GM03348 (cell line): ENCODE results near the gene CD4.

Source experiments
- DNase-seq: peaks from one replicate; pipeline ENCODE4 v3.0.0; 2012; ENCODE audit warnings: low spot score

Gene CD4

DNA sequence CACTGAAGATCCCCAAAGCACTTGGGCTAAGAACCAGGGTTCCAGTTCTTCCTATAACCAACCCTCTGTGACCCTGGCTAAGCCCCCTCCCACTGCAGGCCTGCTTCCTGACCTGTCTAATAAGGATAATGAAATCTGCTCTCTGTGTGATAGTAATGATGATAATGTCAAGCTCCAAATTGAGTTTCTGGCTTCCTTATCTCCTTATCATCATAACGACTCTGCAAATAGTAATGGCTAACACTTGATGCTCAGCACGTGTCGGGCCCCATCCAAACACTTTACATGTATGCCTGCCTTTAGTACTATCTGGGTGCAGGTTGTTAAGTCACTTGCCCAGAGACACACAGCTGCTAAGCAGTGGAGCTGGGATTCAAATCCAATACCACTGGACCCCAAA is 27.3 kb downstream of the CD4 start:
- no peak for DNase-seq

DNA sequence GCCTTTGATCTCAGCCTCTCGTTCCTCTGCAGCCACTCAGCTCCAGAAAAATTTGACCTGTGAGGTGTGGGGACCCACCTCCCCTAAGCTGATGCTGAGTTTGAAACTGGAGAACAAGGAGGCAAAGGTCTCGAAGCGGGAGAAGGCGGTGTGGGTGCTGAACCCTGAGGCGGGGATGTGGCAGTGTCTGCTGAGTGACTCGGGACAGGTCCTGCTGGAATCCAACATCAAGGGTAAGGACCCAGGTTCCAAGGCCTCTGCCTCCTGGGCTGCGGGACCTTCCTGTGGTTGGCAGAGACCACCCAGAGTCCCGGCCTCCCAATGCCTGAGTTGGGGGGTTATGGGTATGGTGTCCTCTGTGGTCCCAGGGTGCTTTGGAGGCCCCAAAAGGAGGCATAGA is 27.8 kb downstream of the CD4 start:
- DNase-seq: no peak

DNA sequence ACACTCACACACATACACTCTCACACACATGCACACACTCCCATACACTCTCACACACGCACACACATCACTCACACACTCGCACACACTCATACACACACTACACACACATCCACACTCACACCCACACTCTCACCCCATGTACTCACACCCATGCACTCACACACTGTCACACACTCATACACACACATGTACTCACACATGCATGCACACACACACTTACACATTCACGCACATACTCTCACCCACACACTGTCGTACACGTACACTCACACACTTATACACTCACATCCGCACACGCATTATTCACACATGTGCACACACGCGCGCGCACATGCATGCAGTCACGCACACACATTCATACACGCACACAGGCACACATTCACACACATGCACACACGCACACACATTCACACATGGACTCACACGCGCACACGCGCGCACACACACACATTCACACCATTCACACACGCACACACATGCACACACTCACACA is 28.4 kb downstream of the CD4 start:
- DNase-seq: no peak

DNA sequence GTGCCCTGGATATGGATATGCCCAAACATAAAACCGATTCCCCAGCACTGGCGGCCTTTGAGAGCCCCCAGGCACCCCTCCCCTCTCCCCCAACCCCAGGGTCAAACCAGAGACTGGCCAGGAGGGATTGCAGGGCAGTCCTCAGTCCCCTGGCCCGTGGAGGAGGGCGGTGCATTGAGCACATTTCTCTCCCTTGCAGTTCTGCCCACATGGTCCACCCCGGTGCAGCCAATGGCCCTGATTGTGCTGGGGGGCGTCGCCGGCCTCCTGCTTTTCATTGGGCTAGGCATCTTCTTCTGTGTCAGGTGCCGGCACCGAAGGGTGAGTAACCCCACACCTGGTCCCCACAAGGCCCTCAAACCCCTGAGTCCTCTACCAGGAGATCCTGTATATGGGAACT is 28.9 kb downstream of the CD4 start:
- DNase-seq: no peak

DNA sequence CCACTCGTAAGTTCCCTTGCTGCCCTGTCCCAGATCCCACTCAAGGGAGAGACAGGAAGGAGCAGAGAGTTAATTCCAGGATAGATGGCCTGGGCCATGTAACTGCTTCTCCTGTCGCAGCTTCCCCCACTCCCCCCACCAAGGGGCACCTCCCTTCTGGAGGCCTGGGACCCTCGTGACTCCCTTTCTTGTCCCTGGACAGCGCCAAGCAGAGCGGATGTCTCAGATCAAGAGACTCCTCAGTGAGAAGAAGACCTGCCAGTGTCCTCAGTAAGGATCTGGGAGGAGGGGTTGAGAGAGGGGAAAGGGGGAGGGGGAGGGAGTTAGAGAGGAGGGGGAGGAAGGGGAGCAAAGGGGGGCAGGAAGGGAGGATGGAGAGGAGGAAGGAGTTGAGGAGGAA is 29.3 kb downstream of the CD4 start:
- DNase-seq: no peak

DNA sequence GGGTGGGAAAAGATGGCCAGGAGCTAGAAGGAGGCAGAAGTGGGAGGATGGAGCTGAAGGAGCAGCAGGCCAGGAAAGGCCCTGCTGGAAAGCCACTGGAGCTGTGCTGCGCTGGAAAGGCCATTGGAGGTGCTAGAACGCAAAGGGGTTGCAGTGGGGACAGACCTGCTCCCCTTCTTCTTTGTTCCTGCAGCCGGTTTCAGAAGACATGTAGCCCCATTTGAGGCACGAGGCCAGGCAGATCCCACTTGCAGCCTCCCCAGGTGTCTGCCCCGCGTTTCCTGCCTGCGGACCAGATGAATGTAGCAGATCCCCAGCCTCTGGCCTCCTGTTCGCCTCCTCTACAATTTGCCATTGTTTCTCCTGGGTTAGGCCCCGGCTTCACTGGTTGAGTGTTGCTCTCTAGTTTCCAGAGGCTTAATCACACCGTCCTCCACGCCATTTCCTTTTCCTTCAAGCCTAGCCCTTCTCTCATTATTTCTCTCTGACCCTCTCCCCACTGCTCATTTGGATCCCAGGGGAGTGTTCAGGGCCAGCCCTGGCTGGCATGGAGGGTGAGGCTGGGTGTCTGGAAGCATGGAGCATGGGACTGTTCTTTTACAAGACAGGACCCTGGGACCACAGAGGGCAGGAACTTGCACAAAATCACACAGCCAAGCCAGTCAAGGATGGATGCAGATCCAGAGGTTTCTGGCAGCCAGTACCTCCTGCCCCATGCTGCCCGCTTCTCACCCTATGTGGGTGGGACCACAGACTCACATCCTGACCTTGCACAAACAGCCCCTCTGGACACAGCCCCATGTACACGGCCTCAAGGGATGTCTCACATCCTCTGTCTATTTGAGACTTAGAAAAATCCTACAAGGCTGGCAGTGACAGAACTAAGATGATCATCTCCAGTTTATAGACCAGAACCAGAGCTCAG is 30.0 kb downstream of the CD4 start:
- DNase-seq: no peak

DNA sequence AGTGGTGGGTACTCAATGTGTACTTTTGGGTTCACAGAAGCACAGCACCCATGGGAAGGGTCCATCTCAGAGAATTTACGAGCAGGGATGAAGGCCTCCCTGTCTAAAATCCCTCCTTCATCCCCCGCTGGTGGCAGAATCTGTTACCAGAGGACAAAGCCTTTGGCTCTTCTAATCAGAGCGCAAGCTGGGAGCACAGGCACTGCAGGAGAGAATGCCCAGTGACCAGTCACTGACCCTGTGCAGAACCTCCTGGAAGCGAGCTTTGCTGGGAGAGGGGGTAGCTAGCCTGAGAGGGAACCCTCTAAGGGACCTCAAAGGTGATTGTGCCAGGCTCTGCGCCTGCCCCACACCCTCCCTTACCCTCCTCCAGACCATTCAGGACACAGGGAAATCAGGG is 30.8 kb downstream of the CD4 start:
- no peak for DNase-seq

DNA sequence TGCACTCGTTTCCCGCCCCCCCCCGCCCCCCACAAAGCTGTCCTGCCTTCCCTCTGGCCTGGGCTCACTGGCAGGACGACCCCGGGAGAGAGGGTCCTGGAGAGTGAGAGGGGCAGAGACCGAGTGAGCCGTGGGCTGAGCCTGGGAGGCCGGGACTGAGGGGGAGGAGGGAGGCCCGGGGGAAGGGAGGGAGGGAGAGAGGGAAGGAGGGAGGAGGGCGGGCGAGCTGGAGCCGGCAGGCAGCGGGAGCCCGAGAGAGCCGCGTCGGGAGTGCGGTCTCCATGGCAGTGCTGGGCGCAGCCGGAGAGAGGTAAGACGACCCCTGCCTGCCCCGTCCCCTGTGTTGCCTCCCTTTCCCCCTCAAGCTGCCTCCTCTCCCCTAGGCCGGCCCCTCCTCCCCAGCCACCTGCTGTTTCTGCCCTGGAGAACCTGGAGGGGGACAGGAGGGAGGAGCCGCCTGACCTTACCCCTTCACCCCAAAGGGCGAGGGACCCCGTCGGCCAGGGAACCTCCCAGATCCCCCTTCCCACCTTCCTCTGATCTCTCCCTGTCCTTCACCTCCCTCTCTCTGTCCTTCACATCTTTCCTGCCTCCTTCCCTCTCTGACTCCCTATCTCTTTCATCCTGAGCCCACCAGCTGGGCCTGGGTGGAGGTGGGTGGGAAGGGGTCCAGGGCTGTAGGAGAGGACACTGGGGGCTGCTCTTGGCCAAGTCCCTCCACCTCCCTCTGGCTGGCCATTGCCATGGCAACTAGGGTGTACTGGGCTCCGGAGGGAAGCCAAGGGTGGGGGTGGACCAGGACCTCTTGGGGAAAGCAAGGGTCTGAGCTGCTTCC is 32.5 kb downstream of the CD4 start, which contains the start of gene GPR162:
GPR162 (plus strand) TSS at position 231 of the 835 bp plus-strand sequence. CDS start 2,078 bp downstream, outside the sequence.
- peak; percentile 85 for DNase-seq

DNA sequence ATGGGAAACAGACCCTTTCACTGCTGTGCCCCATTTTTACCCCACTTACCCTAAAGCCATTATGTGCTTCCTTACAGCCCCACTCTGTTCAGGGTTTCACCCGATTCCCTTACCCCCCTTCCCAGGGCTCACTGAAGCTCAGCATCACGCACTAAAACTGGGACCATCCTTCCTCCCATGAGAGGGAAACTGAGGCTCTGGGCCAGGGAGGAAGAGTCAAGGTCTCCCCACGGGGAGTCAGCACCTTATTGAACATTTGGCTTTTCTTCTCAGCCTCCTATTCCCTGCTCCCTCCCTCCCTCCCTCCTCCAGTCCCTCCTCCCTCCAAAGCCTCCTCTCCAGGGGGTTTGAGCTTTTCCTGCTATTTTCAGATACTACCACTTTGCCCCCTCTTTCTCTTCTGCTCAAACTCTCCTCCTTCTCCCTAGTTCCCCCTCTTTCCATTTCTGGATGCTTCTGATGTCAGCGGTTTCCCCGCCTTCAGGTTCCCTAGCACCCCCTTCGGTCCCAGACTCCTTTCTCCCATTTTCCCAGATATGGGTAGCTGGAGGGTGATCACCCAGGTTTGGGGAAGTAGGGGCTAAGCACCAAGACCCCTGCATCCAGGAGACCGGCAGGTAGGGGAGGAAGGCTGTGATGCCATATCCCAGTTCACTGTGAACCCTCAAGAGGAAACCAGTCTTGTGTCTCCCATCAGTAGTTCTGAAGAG is 33.3 kb downstream of the CD4 start:
- DNase-seq: no peak

DNA sequence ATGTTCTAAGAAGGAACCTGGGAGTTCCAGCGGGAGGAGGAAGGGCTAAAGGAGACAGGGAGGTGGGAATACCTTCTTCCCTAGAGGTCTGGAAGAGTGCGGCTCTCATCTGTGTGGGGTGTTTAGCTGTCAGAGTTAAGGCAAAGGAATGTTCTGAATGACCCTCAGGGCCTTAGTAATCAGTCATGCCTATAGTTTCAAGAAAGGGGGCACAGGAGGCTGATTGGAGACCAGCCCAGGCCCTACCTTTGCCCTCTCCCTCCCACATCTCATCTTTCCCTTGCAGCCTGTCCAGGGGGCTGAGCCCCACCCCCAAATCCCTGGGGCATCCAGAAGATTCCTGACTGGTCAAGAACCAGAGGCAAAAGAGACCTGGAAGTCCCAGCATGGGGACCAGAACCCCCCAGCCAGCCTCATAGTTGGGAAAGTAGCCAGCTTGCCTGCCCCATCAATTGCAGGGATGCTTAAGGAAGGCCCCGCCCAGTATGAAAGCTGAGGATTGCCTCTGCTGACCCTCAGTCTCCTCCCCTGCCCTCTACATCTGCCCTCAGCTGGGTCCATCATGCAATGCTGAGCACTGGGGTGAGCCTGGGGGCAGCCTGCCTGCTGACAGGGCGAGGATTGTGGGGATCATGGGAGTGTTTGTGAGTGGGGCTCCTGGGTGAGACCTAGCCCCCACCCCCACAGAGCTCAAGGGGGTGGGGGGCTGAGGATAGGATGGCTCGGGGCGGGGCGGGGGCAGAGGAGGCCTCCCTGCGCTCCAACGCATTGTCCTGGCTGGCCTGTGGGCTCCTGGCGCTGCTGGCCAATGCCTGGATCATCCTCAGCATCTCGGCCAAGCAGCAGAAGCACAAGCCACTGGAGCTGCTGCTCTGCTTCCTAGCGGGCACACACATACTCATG is 34.1 kb downstream of the CD4 start:
- DNase-seq: no peak

DNA sequence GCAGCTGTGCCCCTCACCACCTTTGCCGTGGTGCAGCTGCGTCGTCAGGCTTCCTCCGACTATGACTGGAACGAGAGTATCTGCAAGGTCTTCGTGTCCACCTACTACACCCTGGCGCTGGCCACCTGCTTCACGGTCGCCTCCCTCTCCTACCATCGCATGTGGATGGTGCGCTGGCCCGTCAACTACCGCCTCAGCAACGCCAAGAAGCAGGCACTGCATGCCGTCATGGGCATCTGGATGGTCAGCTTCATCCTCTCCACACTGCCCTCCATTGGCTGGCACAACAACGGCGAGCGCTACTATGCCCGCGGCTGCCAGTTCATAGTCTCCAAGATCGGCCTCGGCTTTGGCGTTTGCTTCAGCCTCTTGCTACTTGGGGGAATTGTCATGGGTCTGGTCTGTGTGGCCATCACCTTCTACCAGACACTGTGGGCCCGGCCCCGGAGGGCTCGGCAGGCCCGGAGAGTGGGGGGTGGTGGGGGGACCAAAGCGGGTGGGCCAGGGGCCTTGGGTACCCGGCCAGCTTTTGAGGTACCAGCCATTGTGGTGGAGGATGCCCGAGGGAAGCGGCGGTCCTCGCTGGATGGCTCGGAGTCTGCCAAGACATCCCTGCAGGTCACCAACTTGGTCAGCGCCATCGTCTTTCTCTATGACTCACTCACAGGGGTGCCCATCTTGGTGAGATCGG is 34.9 kb downstream of the CD4 start:
- DNase-seq: no peak

DNA sequence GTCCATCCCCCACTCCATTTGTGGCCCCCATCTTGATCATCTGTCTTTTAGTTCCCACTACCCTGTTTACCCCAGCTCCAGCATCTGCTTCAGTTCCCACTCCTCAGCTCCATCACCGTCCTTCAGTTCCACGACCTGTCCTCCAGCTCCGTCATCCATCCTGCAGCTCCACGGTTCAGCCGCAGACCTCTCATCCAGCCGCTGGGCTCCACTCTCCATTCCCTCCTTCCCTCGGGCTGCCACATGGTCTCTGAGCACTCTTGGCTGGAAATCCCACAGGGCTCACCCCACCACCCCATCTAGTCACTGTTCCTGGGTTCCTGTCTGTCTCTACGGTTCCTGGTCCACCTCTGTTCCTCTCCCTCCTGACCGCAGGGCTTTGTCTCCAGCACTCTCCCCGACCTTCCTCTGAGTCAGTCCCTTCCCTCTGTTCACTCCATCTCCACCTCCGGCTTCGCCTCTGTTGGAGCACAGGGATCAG is 35.6 kb downstream of the CD4 start:
- peak; percentile 46 for DNase-seq

DNA sequence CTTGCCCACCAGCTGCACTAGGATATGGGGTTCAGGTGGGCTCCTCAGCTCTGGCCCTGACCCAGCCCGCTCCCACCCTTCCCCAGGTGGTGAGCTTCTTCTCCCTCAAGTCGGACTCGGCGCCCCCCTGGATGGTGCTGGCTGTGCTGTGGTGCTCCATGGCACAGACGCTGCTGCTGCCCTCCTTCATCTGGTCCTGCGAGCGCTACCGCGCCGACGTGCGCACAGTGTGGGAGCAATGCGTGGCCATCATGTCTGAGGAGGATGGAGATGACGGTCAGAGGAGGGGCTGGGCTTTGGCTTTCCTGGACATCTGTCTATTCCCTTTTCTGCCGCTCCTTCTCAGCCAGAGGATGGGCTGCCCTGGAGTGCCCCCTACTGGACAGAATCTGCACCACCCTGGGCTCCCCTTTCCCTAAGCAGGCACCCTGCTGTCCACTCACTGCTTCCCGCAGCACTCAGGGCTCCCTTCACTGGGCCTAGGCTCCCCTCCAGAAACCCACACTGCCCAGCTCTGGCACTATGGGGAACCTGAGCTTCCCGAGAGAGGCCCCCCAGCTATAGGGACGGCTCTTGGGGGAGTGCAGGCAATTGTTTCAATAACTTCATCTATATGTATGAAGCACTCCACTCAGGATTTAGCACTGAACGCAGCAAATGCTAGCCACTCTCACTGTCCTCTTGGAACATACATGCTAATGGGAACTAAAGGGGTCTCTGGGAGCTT is 36.2 kb downstream of the CD4 start:
- DNase-seq: peak; percentile 95

DNA sequence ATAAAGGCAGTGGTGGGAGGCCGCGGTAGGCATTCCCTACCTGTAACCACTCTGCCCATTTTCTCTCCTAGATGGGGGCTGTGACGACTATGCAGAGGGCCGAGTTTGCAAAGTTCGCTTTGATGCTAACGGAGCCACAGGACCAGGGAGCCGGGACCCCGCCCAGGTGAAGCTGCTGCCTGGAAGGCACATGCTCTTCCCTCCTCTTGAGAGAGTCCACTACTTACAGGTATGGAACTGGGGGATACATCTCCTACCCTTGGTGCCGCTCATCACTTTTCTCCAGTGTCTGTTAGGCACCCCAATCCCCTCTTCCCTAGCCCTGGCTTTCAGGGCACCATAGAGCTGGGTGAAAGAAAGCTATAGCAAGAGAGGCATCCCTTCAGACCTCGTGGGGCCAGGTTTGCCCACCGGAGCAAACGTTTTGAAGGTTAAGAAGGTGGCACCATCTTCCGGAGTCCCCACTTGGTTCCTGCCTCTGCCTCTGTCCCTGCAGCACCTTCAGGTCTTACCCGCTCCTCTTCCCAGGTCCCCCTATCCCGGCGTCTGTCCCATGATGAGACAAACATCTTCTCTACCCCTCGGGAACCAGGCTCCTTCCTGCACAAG is 36.9 kb downstream of the CD4 start:
- DNase-seq: no peak

DNA sequence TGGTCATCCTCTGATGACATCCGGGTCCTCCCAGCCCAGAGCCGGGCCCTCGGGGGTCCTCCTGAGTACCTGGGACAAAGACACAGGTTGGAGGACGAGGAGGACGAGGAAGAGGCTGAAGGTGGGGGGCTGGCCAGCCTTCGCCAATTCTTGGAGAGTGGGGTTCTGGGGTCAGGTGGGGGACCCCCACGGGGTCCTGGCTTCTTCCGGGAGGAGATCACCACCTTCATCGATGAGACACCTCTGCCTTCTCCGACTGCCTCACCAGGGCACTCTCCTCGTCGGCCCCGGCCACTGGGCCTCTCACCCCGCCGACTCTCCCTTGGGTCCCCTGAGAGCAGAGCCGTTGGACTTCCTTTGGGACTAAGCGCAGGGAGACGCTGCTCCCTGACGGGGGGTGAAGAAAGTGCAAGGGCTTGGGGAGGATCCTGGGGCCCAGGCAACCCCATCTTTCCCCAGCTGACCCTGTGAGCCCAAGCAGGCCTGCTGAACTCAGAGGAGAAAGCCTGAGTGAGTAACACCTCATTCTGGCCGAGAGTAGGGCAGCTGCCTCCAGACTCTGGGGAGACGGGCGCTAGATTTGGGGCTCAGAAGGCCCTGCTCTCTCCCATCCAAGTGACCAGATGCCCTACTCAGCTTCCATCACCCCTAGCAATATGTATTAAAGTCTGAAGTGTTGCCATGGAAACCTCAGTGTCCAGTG is 37.6 kb downstream of the CD4 start:
- DNase-seq: no peak

DNA sequence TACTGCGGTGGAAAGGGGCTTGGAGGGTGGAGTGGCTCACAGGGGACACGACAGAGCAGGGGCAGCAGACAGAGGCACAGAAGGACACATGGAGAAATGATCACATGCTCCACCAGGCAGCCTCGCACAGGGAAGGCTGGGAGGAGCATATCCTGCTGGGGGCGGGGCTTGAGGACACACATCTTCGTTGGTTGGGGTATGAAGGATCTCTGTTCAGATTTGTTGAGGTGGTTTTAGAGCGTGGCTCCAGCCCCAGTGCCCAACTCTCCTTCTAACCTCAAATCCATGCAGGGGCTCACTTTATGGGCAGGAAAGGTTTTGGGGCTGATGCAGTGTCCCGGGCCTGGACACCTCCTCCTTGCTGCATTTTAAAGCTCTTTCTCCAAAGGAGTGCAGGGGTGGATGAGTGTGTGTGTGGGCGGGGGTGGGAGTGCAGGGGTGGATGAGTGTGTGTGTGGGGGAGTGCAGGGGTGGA is 38.1 kb downstream of the CD4 start:
- peak; percentile 92 for DNase-seq

DNA sequence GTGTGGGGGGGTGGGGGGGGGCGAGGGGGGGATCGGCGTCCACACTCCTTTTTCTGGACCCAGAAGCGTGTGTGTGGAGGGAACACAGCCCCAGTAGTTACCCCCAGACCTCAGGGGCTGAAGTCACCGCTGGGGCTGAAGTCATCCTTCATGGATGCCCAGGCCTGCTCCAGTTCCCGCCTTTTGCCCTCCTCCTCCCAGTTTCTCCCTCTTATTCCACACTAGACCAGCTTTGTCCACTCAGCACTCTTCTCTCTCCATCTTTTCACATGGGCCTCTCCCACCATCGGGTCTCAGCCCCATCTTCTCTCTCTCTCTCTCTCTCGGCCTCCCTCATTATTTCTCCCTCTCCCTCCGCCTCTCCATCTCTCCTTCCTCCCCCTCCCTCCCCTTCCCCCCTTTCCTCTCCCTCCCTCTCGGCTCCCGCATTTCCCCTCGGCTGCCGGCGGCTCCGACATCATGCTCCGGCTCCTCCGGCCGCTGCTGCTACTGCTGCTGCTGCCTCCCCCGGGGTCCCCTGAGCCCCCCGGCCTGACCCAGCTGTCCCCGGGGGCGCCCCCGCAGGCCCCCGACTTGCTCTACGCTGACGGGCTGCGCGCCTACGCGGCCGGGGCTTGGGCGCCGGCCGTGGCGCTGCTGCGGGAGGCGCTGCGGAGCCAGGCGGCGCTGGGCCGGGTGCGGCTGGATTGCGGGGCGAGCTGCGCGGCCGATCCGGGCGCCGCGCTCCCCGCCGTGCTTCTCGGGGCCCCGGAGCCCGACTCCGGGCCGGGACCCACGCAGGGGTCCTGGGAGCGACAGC is 38.9 kb downstream of the CD4 start, which contains the start of gene P3H3:
P3H3 (plus strand) TSS at position 426 of the 799 bp plus-strand sequence; CDS start at position 460, 34 bp downstream.
- peak; percentile 71 for DNase-seq
